ENCODE data around the gene GMPPB.

GRCh38 chr3:49670940-49671290 lies 52.8 kb downstream of the GMPPB start:
- TF ChIP-seq SP1 (IDR thresholded peaks at IDR 0.05): no peak
- TF ChIP-seq MAX (IDR thresholded peaks at IDR 0.05): no peak
- no peak for TF ChIP-seq CTCF (IDR thresholded peaks at IDR 0.05; ENCODE audit: low read depth, low read length, missing input control)
- TF ChIP-seq GABPA (IDR thresholded peaks at IDR 0.05 in 1 of 2, conservative IDR thresholded peaks at IDR 0.05 in 1 of 2): no peak
- TF ChIP-seq EGR1 (IDR thresholded peaks at IDR 0.05; ENCODE audit: low read depth in 2 of 2): no peak
- TF ChIP-seq JUND (IDR thresholded peaks at IDR 0.05): no peak
- no peak for TF ChIP-seq ATF3 (IDR thresholded peaks at IDR 0.05)
- TF ChIP-seq REST (IDR thresholded peaks at IDR 0.05): no peak
- no peak for TF ChIP-seq RAD21 (IDR thresholded peaks at IDR 0.05)
- no peak for TF ChIP-seq TAF1 (conservative IDR thresholded peaks at IDR 0.05)
- no peak for TF ChIP-seq YY1 (IDR thresholded peaks at IDR 0.05)
- no peak for TF ChIP-seq FOXA1 (IDR thresholded peaks at IDR 0.05)
- TF ChIP-seq RXRA (IDR thresholded peaks at IDR 0.05): no peak

Data from liver (tissue), 3 donors.